Natural killer cell (primary cell): ENCODE results near the gene FCHSD1. TPM values are rescaled to one million over a fixed set of nuclear protein-coding genes. Genes with fewer than 3 reads are reported as not detected.
"Not testable (repeated sequence)": the region's sequence is repeated elsewhere in the genome, so short reads cannot be mapped to it uniquely, and the experiment has no call there.

ENCODE experiments used
- ATAC-seq, 3 donors: fragments of 150-1000 bp in 2 of 3; fragments of 200-7000 bp in 1 of 3; cut with Tn5 transposase; 1 replicate in 1 of 3; 2 replicates in 2 of 3; pipeline ENCODE4 v1.10.0; 2021; ENCODE audit warnings: mild to moderate bottlenecking in 2 of 3, moderate library complexity in 2 of 3
- DNase-seq, 2 donors: peaks; one replicate each; pipeline versions ENCODE4 v3.0.0 to v3.0.0-alpha.2; 2013 to 2021; ENCODE audit warnings: mixed read lengths in 1 of 2
- H3K27ac ChIP-seq: one replicate; pipeline ENCODE4 v1.5.1; 2013; ENCODE audit warnings: mild to moderate bottlenecking, low read length
- H3K27me3 ChIP-seq: one replicate; pipeline ENCODE4 v1.6.1; 2013; ENCODE audit warnings: low read length; ENCODE audit not compliant: control insufficient read depth, insufficient read depth
- H3K36me3 ChIP-seq: one replicate; pipeline ENCODE4 v1.6.1; 2013; ENCODE audit warnings: low read length; ENCODE audit not compliant: control insufficient read depth, insufficient read depth
- H3K4me1 ChIP-seq: one replicate; pipeline ENCODE4 v1.6.1; 2013; ENCODE audit warnings: low read length; ENCODE audit not compliant: control insufficient read depth, insufficient read depth
- H3K4me3 ChIP-seq: one replicate; pipeline ENCODE4 v1.5.1; 2013; ENCODE audit warnings: low read length
- H3K9me3 ChIP-seq: one replicate; pipeline ENCODE4 v1.6.1; 2013; ENCODE audit warnings: low read length; ENCODE audit not compliant: control insufficient read depth, insufficient read depth
- H3K27ac Mint-ChIP-seq, 2 donors: one replicate each; pipeline ENCODE4 v1.8.0; 2022; ENCODE audit warnings: mild to moderate bottlenecking in 2 of 2, mixed read lengths in 2 of 2, moderate library complexity in 1 of 2
- H3K27me3 Mint-ChIP-seq, 2 donors: one replicate each; pipeline ENCODE4 v1.8.0; 2022; ENCODE audit warnings: low read depth in 2 of 2, mixed read lengths in 2 of 2
- H3K36me3 Mint-ChIP-seq: one replicate; pipeline ENCODE4 v1.8.0; 2022; ENCODE audit warnings: mixed read lengths
- H3K4me1 Mint-ChIP-seq, 2 donors: one replicate each; pipeline ENCODE4 v1.8.0; 2022; ENCODE audit warnings: mixed read lengths in 2 of 2
- H3K4me3 Mint-ChIP-seq: one replicate; pipeline ENCODE4 v1.8.0; 2022; ENCODE audit warnings: mild to moderate bottlenecking, moderate library complexity, mixed read lengths
- H3K9me3 Mint-ChIP-seq, 2 donors: one replicate each; pipeline ENCODE4 v1.8.0; 2022; ENCODE audit warnings: mixed read lengths in 2 of 2
- WGBS: methylation state at CpG from one replicate; pipeline ENCODE4 v1.1.7; 2013; ENCODE audit warnings: missing lambda C conversion rate; ENCODE audit not compliant: insufficient coverage; 5-methylcytosine and 5-hydroxymethylcytosine counted together
- intact Hi-C: fragments of 100-400 bp; cut with micrococcal nuclease; formaldehyde crosslinking; loops from one replicate; pipeline ENCODE4 v1.14.2; 2022
- total RNA-seq, 4 donors: library from RNA; stranded (reverse); fragments of 120-200 nt in 1 of 4; gene quantifications; one replicate each; pipeline versions ENCODE4 v1.2.3 to v1.2.4, GENCODE V29; 2013 to 2022
- TF ChIP-seq, protein P1 (sequence below): fragments of 200-600 bp; IDR thresholded peaks from one replicate; pipeline ENCODE4 v1.8.0; 2022; ENCODE audit warnings: antibody characterized with exemption

The FCHSD1 gene
- total RNA-seq, 3 donors from 2014 or later (not counting 1 experiment from before 2014, with no cell fraction given), result 134 to 155 (median 147) TPM

DNA sequence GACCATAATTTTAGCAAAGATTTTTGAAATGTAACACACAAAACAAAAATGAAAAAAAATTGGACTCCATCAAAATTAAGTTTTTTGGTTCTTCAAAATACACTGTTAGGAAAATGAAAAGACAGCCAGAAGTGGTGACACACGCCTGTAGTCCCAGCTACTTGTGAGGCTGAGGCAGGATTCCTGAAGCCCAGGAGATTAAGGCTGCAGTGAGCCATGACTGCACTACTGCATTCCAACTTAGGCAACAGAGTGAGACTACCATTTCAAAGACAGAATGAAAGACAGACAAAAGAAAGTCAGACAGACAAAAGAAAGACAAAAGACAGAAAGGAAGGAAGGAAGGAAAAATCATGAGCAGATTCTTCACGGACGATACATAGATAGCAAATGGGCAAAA is 39.9 kb downstream of the FCHSD1 start:
- Mint-ChIP-seq H3K4me3 (peak overlapping the region; percentile 19), H3K27me3 (no peaks in the 10 kb centered on the region), H3K27ac (peak overlapping the region; percentile 95 to 96), H3K4me1 (peaks cover 86 to 87% of the 10 kb centered on the region in 2 donors), H3K36me3 (no peaks in the 10 kb centered on the region), H3K9me3 (no peaks in the 10 kb centered on the region)
- H3K27ac ChIP-seq, result no peak overlapping the region
- DNase-seq (no peak), ATAC-seq (no peak)
- WGBS, result 84% methylated on average over 3 of the region's 3 CpGs
- peaks cover 43% of the 10 kb centered on the region for H3K4me1 ChIP-seq
- intact Hi-C loops, result no loop called here
- TF ChIP-seq, protein P1, sequence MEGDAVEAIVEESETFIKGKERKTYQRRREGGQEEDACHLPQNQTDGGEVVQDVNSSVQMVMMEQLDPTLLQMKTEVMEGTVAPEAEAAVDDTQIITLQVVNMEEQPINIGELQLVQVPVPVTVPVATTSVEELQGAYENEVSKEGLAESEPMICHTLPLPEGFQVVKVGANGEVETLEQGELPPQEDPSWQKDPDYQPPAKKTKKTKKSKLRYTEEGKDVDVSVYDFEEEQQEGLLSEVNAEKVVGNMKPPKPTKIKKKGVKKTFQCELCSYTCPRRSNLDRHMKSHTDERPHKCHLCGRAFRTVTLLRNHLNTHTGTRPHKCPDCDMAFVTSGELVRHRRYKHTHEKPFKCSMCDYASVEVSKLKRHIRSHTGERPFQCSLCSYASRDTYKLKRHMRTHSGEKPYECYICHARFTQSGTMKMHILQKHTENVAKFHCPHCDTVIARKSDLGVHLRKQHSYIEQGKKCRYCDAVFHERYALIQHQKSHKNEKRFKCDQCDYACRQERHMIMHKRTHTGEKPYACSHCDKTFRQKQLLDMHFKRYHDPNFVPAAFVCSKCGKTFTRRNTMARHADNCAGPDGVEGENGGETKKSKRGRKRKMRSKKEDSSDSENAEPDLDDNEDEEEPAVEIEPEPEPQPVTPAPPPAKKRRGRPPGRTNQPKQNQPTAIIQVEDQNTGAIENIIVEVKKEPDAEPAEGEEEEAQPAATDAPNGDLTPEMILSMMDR, result no peak
- no peaks in the 10 kb centered on the region for H3K27me3 ChIP-seq
- H3K36me3 ChIP-seq, result peaks cover 6% of the 10 kb centered on the region
- H3K4me3 ChIP-seq, result no peak overlapping the region
- no peaks in the 10 kb centered on the region for H3K9me3 ChIP-seq

DNA sequence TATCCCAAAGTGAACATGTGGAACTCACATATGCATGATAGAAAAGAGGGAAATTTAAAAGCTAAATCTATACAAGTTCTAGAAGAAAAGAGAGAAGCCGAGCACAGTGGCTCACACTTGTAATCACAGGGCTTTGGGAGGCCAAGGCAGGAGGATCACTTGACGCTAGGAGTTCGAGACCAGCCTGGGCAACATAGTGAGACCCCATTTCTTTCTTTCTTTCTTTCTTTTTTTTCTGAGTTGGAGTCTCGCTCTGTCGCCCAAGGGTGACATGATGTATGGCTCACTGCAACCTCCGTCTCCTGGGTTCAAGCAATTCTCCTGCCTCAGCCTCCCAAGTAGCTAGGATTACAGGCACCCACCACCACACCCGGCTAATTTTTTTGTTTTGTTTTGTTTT is 41.3 kb downstream of the FCHSD1 start:
- H3K9me3 ChIP-seq, H3K27me3 Mint-ChIP-seq, H3K36me3 Mint-ChIP-seq, ATAC-seq, H3K27me3 ChIP-seq, H3K4me3 ChIP-seq, DNase-seq, H3K36me3 ChIP-seq, H3K9me3 Mint-ChIP-seq, intact Hi-C loops: not testable (repeated sequence)
- Mint-ChIP-seq H3K27ac (peak overlapping the region; percentile 95 to 96), H3K4me3 (peak overlapping the region; percentile 81), H3K4me1 (peaks cover 90 to 91% of the 10 kb centered on the region in 2 donors)
- Histone ChIP-seq H3K4me1 (peaks cover 39% of the 10 kb centered on the region), H3K27ac (peak overlapping the region; percentile 15)
- 93% methylated on average over 6 of the region's 7 CpGs for WGBS

DNA sequence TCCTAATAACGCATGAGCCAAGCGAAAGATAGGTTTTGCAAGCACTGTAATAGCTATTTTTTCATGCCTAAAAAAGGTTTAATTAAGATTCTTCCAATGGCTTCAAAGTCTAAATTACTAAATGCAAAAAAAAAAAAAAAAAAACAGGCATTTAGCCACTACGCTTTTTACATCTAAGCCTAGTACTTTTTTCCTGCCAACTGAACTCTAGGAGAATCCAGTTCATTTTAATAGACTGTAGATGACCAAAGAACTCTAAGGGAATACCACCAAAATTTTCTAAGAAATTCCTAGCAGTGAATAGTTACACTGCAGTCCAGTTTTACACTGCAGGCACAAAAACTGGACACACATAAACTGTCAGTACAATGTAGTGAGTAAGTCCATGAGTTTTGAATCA is 42.2 kb downstream of the FCHSD1 start:
- H3K36me3 ChIP-seq, result peaks cover 6% of the 10 kb centered on the region
- no peaks in the 10 kb centered on the region for H3K9me3 ChIP-seq
- Mint-ChIP-seq H3K9me3 (no peaks in the 10 kb centered on the region), H3K27me3 (no peaks in the 10 kb centered on the region), H3K4me1 (peaks cover 90 to 91% of the 10 kb centered on the region in 2 donors), H3K27ac (peak overlapping the region; percentile 95 to 96), H3K4me3 (peak overlapping the region; percentile 81), H3K36me3 (no peaks in the 10 kb centered on the region)
- H3K27ac ChIP-seq, result peak overlapping the region; percentile 90
- 74% methylated on average over 3 of the region's 3 CpGs for WGBS
- no peak overlapping the region for H3K4me3 ChIP-seq
- DNase-seq, result no peak
- no peak for ATAC-seq
- H3K27me3 ChIP-seq, result no peaks in the 10 kb centered on the region
- intact Hi-C loops, result no loop called here
- TF ChIP-seq, protein P1, result no peak
- peaks cover 42% of the 10 kb centered on the region for H3K4me1 ChIP-seq

DNA sequence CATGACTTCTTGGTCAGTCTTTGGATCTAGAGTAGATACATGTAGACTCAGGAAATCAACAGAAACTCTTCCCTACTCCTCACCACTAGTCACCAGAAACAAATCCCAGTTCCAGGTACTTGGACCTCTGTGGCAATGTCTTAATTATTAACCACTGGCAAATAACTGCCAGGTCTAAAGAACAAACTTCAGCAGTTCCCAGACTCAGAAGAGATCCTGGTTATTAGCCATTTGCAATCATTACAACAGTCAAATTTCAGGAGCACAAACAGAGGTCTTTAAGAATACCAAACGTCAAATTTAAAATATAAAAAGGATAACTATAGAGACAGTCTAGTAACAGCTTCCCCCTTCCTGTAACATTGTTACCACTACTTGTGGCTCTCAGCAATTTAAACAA is 42.7 kb downstream of the FCHSD1 start:
- peaks cover 6% of the 10 kb centered on the region for H3K36me3 ChIP-seq
- H3K4me1 ChIP-seq, result peaks cover 43% of the 10 kb centered on the region
- no peaks in the 10 kb centered on the region for H3K9me3 Mint-ChIP-seq
- H3K4me3 Mint-ChIP-seq, result peak overlapping the region; percentile 81
- H3K4me3 ChIP-seq, result no peak overlapping the region
- H3K27ac ChIP-seq, result peak overlapping the region; percentile 90
- DNase-seq, result no peak
- ATAC-seq, result no peak
- intact Hi-C loops, result no loop called here
- no CpG with 5 or more reads among the region's 1 CpG for WGBS
- peak overlapping the region; percentile 95 to 96 for H3K27ac Mint-ChIP-seq
- no peaks in the 10 kb centered on the region for H3K27me3 Mint-ChIP-seq
- H3K36me3 Mint-ChIP-seq, result no peaks in the 10 kb centered on the region
- TF ChIP-seq, protein P1, result no peak
- H3K4me1 Mint-ChIP-seq, result peaks cover 90 to 91% of the 10 kb centered on the region in 2 donors
- H3K9me3 ChIP-seq, result no peaks in the 10 kb centered on the region
- H3K27me3 ChIP-seq, result no peaks in the 10 kb centered on the region
